Measurements from ENCODE around the gene NEK11. TPM values are rescaled to one million over a fixed set of nuclear protein-coding genes. Genes with fewer than 3 reads are reported as not detected.

NEK11 gene
- polyA plus RNA-seq, 1 donor (not counting 4 experiments of a cell fraction or from before 2014, with no cell fraction given): 9.4 TPM

- FAIRE-seq (no peak), DNase-seq (ENCODE audit: low read depth, low spot score) (no peak)
- H4K20me1 ChIP-seq (ENCODE audit: control insufficient read depth, extremely low read depth, insufficient read depth, low read length): no peaks in the 10 kb centered on the region
- no peak overlapping the region for H3K4me3 ChIP-seq (ENCODE audit: control insufficient read depth in 2 of 3, extremely low read depth in 1 of 3, insufficient read depth in 2 of 3, low read depth in 1 of 3, low read length in 3 of 3)
- no peak overlapping the region for H3K9ac ChIP-seq (ENCODE audit: control insufficient read depth, extremely low read depth, insufficient read depth, low read length)
- H3K27ac ChIP-seq (ENCODE audit: control insufficient read depth, insufficient read depth, low read length): no peak overlapping the region
- no peaks in the 10 kb centered on the region for H3K9me1 ChIP-seq (ENCODE audit: control insufficient read depth, extremely low read depth, insufficient read depth, low read length)
- H3K27me3 ChIP-seq (ENCODE audit: control insufficient read depth, extremely low read depth, insufficient read depth, low read length): no peaks in the 10 kb centered on the region
- H3K4me1 ChIP-seq (ENCODE audit: control insufficient read depth, extremely low read depth, insufficient read depth, low read length): no peaks in the 10 kb centered on the region
- no peaks in the 10 kb centered on the region for H3K9me3 ChIP-seq (ENCODE audit: control insufficient read depth, low read depth, low read length)
- H3K36me3 ChIP-seq (ENCODE audit: control insufficient read depth in 2 of 2, extremely low read depth in 1 of 2, insufficient read depth in 2 of 2, low read length in 2 of 2): peaks cover 2 to 5% of the 10 kb centered on the region in 2 experiments
- TF ChIP-seq CTCF (optimal IDR thresholded peaks at IDR 0.05 in 1 of 3, IDR thresholded peaks at IDR 0.05 in 1 of 3, conservative IDR thresholded peaks at IDR 0.05 in 1 of 3; ENCODE audit: extremely low read depth in 1 of 3, insufficient read depth in 2 of 3, low read length in 3 of 3) (no peak), EZH2 (IDR thresholded peaks at IDR 0.05; ENCODE audit: low read length) (no peak)
- H3K79me2 ChIP-seq (ENCODE audit: control insufficient read depth, insufficient read depth, low read length): no peaks in the 10 kb centered on the region
- H2AFZ ChIP-seq (ENCODE audit: control insufficient read depth, low read length): no peak overlapping the region
- H3K4me2 ChIP-seq (ENCODE audit: control insufficient read depth, extremely low read depth, insufficient read depth, low read depth, low read length): no peak overlapping the region
- dilution Hi-C loops (cut with MboI; ENCODE audit: extremely low pct_ligation_motif_present, low sequenced_read_pairs): no loop called here
These were observed 45.2 kb upstream of the NEK11 start for GRCh38 chr3:130981469-130981868.

GRCh38 chr3:130990282-130990681 is 36.4 kb upstream of the NEK11 start:
- no peaks in the 10 kb centered on the region for H3K9me3 ChIP-seq (ENCODE audit: control insufficient read depth, low read depth, low read length)
- dilution Hi-C loops (cut with MboI; ENCODE audit: extremely low pct_ligation_motif_present, low sequenced_read_pairs): no loop called here
- H3K36me3 ChIP-seq (ENCODE audit: control insufficient read depth in 2 of 2, extremely low read depth in 1 of 2, insufficient read depth in 2 of 2, low read length in 2 of 2): peaks cover 4 to 6% of the 10 kb centered on the region in 2 experiments
- no peak overlapping the region for H3K9ac ChIP-seq (ENCODE audit: control insufficient read depth, extremely low read depth, insufficient read depth, low read length)
- FAIRE-seq (no peak), DNase-seq (ENCODE audit: low read depth, low spot score) (no peak)
- H3K27ac ChIP-seq (ENCODE audit: control insufficient read depth, insufficient read depth, low read length): no peak overlapping the region
- H3K79me2 ChIP-seq (ENCODE audit: control insufficient read depth, insufficient read depth, low read length): no peaks in the 10 kb centered on the region
- H3K9me1 ChIP-seq (ENCODE audit: control insufficient read depth, extremely low read depth, insufficient read depth, low read length): no peaks in the 10 kb centered on the region
- H2AFZ ChIP-seq (ENCODE audit: control insufficient read depth, low read length): no peak overlapping the region
- no peak overlapping the region for H3K4me2 ChIP-seq (ENCODE audit: control insufficient read depth, extremely low read depth, insufficient read depth, low read depth, low read length)
- H3K4me3 ChIP-seq (ENCODE audit: control insufficient read depth in 2 of 3, extremely low read depth in 1 of 3, insufficient read depth in 2 of 3, low read depth in 1 of 3, low read length in 3 of 3): no peak overlapping the region
- H4K20me1 ChIP-seq (ENCODE audit: control insufficient read depth, extremely low read depth, insufficient read depth, low read length): no peaks in the 10 kb centered on the region
- no peaks in the 10 kb centered on the region for H3K27me3 ChIP-seq (ENCODE audit: control insufficient read depth, extremely low read depth, insufficient read depth, low read length)
- no peaks in the 10 kb centered on the region for H3K4me1 ChIP-seq (ENCODE audit: control insufficient read depth, extremely low read depth, insufficient read depth, low read length)
- TF ChIP-seq CTCF (optimal IDR thresholded peaks at IDR 0.05 in 1 of 3, IDR thresholded peaks at IDR 0.05 in 1 of 3, conservative IDR thresholded peaks at IDR 0.05 in 1 of 3; ENCODE audit: extremely low read depth in 1 of 3, insufficient read depth in 2 of 3, low read length in 3 of 3) (no peak), EZH2 (IDR thresholded peaks at IDR 0.05; ENCODE audit: low read length) (no peak)

Measured in keratinocyte (primary cell).